H1 (cell line): ENCODE results near the gene POLG. TPM values are rescaled to one million over a fixed set of nuclear protein-coding genes. Genes with fewer than 3 reads are reported as not detected.

Experiments used
- ASH2L ChIP-seq: fragments of 200-600, 300-600 bp; sonication (generic); IDR thresholded peaks from one replicate; pipeline ENCODE4 v1.7.1; 2017; ENCODE audit warnings: low read length
- BACH1 ChIP-seq: IDR thresholded peaks from 2 replicates; pipeline ENCODE4 v1.6.1; 2012; ENCODE audit warnings: low read length, improper control_type of control experiment
- CHD7 ChIP-seq: fragments of 300-600 bp; sonication (generic); IDR thresholded peaks from 2 replicates; pipeline ENCODE4 v1.7.1; 2012; ENCODE audit warnings: low read length, moderate library complexity, mild to moderate bottlenecking, inconsistent platforms; ENCODE audit not compliant: insufficient replicate concordance
- EGR1 ChIP-seq: IDR thresholded peaks from 2 replicates; pipeline ENCODE4 v1.6.1; 2011; ENCODE audit warnings: low read depth, low read length, borderline replicate concordance
- POU5F1 ChIP-seq: IDR thresholded peaks from 2 replicates; pipeline ENCODE4 v1.6.1; 2011; ENCODE audit warnings: low read depth, mild to moderate bottlenecking, low read length, moderate library complexity
- RBBP5 ChIP-seq: IDR thresholded peaks from 2 replicates; pipeline ENCODE4 v1.7.1; 2012; ENCODE audit warnings: low read depth, mild to moderate bottlenecking, inconsistent platforms, low read length, moderate library complexity, borderline replicate concordance
- SUZ12 ChIP-seq: fragments of 200-600 bp; sonication (generic); IDR thresholded peaks from 2 replicates; pipeline ENCODE4 v1.6.1; 2012; ENCODE audit warnings: mild to moderate bottlenecking, inconsistent platforms, low read length, moderate library complexity, mixed read lengths
- polyA plus RNA-seq, 7 experiments: library from polyadenylated mRNA; depleted of rRNA in 3 of 7; stranded (reverse) in 5 of 7; unstranded in 2 of 7; fragments of >200 nt in 5 of 7; fragments of 200-250 nt in 2 of 7; gene quantifications; 1 replicate in 5 of 7; 2 replicates in 1 of 7; 4 replicates in 1 of 7; pipeline versions ENCODE4 v1.2.1 to v1.2.3, GENCODE V29; 2011 to 2013; ENCODE audit warnings: missing spikeins in 2 of 7, mixed read lengths in 2 of 7
- total RNA-seq: library from RNA; stranded (reverse); fragmentation: NEBNext Ultra II Directional; extraction: Animal tissue kit (Norgen Biotek cat#: 25700); gene quantifications from 2 replicates; pipeline ENCODE4 v1.2.1, GENCODE V29; 2021

Gene POLG
- total and polyA plus RNA-seq, 2 of the 8 experiments (the other 6 are each of a cell fraction or from before 2014, with no cell fraction given): 14.8 to 52.3 TPM

DNA sequence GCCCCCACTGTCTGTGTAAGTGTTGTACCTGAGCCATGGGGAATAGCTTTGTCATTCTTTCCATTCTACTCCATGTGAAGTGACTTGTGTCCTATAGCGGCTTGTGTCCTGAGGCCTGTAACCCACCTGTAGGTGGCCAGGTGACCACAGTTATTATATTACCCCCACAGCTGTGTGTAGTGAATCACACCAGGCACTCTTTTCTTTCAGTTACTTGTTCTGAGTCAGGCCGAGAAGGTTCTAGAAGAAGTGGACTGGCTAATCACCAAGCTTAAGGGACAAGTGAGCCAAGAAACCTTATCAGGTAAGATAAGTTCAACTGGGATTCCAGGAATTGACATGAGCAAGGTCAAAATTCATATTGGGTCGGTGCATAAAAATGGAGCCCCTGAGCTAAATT is 29.2 kb downstream of the POLG start (continued):
- no peak for TF ChIP-seq CHD7
- TF ChIP-seq BACH1: no peak
- TF ChIP-seq ASH2L: no peak
- TF ChIP-seq EGR1: no peak
- TF ChIP-seq SUZ12: no peak
- no peak for TF ChIP-seq POU5F1
- TF ChIP-seq RBBP5: no peak
